ENCODE data around the gene ITGA3.

Gene ITGA3

DNA sequence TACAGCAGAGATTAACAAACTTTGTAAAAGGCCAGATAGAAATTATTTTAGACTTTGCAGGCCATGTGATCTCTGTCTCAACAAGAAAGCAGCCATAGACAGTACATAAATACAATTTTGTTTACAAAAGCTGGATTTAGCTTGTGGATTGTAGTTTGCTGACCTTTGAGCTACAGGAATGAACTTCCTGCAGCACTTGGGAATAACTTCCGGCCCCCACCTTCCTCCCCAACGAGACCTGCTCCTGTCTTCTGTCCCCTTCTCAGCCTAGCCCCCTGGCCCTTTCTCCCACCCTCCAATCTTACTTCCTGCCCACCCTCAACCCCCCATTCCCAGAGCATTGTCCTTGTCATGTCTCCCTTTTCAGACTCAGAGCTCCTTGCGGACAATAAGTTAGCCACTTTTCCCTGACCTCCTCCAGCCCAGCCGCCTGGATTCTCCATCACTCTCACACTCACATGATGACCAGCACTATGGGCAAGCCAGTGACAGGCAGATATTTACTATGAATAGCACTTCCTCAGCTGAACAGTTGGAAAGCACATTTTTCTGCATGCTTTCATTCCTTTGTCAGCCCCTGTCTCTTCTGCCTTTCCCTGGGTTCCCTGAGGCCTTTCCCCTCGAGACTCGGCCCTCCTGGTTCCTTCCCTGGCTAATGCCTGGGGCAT is 33.3 kb upstream of the ITGA3 start:
- ATAC-seq (ENCODE audit: low read depth): no peak

DNA sequence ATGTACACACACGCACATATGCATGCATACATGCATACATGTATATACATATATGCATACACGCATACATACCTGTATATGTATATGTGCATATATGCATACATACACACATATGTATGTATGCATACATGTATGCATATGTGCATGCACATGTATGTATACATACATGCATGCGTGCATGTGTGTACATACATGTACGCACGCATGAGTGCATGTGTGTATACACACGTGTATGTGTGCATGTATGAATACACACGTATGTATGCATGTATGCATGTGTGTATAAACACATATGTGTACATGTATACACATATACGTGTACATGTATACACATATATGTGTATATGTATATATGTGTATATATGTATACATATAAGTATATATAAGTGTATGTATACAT is 32.4 kb upstream of the ITGA3 start:
- Histone ChIP-seq H3K4me3 (ENCODE audit: severe bottlenecking) (no peak overlapping the region), H3K9me3 (ENCODE audit: severe bottlenecking) (no peaks in the 10 kb centered on the region), H3K27ac (ENCODE audit: poor library complexity, severe bottlenecking) (no peak overlapping the region), H3K4me1 (ENCODE audit: insufficient read depth, poor library complexity, severe bottlenecking) (peaks cover 22% of the 10 kb centered on the region), H3K36me3 (ENCODE audit: low read depth) (no peaks in the 10 kb centered on the region), H3K27me3 (ENCODE audit: insufficient read depth, poor library complexity, severe bottlenecking) (no peaks in the 10 kb centered on the region)
- TF ChIP-seq, protein P1, sequence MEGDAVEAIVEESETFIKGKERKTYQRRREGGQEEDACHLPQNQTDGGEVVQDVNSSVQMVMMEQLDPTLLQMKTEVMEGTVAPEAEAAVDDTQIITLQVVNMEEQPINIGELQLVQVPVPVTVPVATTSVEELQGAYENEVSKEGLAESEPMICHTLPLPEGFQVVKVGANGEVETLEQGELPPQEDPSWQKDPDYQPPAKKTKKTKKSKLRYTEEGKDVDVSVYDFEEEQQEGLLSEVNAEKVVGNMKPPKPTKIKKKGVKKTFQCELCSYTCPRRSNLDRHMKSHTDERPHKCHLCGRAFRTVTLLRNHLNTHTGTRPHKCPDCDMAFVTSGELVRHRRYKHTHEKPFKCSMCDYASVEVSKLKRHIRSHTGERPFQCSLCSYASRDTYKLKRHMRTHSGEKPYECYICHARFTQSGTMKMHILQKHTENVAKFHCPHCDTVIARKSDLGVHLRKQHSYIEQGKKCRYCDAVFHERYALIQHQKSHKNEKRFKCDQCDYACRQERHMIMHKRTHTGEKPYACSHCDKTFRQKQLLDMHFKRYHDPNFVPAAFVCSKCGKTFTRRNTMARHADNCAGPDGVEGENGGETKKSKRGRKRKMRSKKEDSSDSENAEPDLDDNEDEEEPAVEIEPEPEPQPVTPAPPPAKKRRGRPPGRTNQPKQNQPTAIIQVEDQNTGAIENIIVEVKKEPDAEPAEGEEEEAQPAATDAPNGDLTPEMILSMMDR (IDR thresholded peaks at IDR 0.05; ENCODE audit: poor library complexity, severe bottlenecking): no peak
- ATAC-seq (ENCODE audit: low read depth) (no peak), DNase-seq (ENCODE audit: low spot score) (no peak)

More for the DNA sequence above, 33.3 kb upstream of the ITGA3 start:
- H3K36me3 ChIP-seq (ENCODE audit: low read depth): no peaks in the 10 kb centered on the region
- no peak overlapping the region for H3K27ac ChIP-seq (ENCODE audit: poor library complexity, severe bottlenecking)
- H3K4me1 ChIP-seq (ENCODE audit: insufficient read depth, poor library complexity, severe bottlenecking): peaks cover 19% of the 10 kb centered on the region
- no peak overlapping the region for H3K4me3 ChIP-seq (ENCODE audit: severe bottlenecking)
- TF ChIP-seq, protein P1 (IDR thresholded peaks at IDR 0.05; ENCODE audit: poor library complexity, severe bottlenecking): no peak
- H3K9me3 ChIP-seq (ENCODE audit: severe bottlenecking): no peaks in the 10 kb centered on the region
- no peaks in the 10 kb centered on the region for H3K27me3 ChIP-seq (ENCODE audit: insufficient read depth, poor library complexity, severe bottlenecking)
- DNase-seq (ENCODE audit: low spot score): no peak

DNA sequence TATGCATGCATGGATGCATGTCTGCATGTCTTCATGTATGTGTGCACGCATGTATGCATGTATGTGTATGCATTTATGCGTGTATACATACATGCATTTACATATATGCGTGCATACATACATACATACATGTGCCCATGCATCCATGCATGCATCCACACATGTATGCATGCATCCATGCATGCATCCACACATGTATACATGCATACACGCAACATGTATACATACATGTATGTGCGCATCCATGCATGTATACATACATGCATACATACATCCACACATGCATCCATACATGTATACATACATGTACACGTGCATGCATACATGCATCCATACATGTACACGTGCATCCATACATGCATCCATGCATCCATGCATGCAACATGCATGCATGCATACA is 31.1 kb upstream of the ITGA3 start:
- ATAC-seq (ENCODE audit: low read depth) (no peak), DNase-seq (ENCODE audit: low spot score) (no peak)
- Histone ChIP-seq H3K9me3 (ENCODE audit: severe bottlenecking) (no peaks in the 10 kb centered on the region), H3K4me1 (ENCODE audit: insufficient read depth, poor library complexity, severe bottlenecking) (peaks cover 27% of the 10 kb centered on the region), H3K27ac (ENCODE audit: poor library complexity, severe bottlenecking) (no peak overlapping the region), H3K4me3 (ENCODE audit: severe bottlenecking) (no peak overlapping the region), H3K27me3 (ENCODE audit: insufficient read depth, poor library complexity, severe bottlenecking) (no peaks in the 10 kb centered on the region), H3K36me3 (ENCODE audit: low read depth) (no peaks in the 10 kb centered on the region)
- TF ChIP-seq, protein P1 (IDR thresholded peaks at IDR 0.05; ENCODE audit: poor library complexity, severe bottlenecking): no peak

DNA sequence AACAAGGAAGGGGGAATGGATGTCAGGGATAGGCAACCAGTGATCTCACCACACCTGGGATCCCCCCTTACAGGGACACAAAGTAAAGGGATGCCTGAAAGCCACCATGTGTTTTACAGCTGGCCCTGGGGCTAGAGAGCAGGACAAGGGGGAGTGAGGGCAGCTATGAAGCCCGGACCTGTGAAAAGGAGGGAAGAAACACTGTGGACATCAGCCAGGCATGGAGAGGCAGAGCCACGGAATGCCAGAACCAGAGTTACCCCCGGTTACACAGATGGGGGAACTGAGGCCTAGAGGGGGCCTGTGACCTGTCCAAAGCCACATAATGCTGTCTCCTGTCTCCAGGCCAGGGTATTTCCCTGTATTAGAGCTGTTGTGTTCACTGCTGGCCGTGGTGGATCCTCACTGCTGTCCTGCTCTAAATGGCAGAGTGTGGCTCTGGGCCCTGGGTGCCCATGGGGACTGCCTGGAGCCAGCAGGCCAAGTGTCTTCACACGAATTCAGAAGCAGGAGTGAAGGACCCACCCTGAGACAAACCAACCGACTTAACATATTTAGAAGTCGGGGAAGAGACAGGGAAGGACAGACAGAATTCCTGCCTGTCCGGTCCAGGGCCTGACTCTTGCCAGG is 29.7 kb upstream of the ITGA3 start:
- H3K4me3 ChIP-seq (ENCODE audit: severe bottlenecking): no peak overlapping the region
- H3K9me3 ChIP-seq (ENCODE audit: severe bottlenecking): no peaks in the 10 kb centered on the region
- ATAC-seq (ENCODE audit: low read depth) (no peak), DNase-seq (ENCODE audit: low spot score) (no peak)
- TF ChIP-seq, protein P1 (IDR thresholded peaks at IDR 0.05; ENCODE audit: poor library complexity, severe bottlenecking): no peak
- peak overlapping the region; percentile 99 for H3K27ac ChIP-seq (ENCODE audit: poor library complexity, severe bottlenecking)
- H3K4me1 ChIP-seq (ENCODE audit: insufficient read depth, poor library complexity, severe bottlenecking): peaks cover 27% of the 10 kb centered on the region
- H3K27me3 ChIP-seq (ENCODE audit: insufficient read depth, poor library complexity, severe bottlenecking): no peaks in the 10 kb centered on the region
- no peaks in the 10 kb centered on the region for H3K36me3 ChIP-seq (ENCODE audit: low read depth)

DNA sequence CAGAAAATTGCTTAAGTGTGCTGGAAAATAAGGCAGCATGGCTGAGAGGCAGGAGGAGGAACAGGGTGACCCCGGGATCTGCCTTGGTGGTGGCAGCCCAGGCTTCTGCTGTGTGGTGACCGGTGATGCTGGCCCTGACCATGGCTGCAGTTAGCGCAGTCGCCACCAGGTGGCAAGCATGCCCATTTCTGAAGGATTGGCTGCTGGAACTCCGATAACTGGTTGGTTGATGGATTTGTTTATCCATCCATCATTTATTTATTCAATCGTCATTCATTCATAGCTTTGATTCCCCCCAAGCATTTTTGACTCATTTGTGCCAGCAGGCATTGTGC is 29.1 kb upstream of the ITGA3 start:
- ATAC-seq (ENCODE audit: low read depth) (peak; percentile 30), DNase-seq (ENCODE audit: low spot score) (no peak)
- no peaks in the 10 kb centered on the region for H3K9me3 ChIP-seq (ENCODE audit: severe bottlenecking)
- peaks cover 27% of the 10 kb centered on the region for H3K4me1 ChIP-seq (ENCODE audit: insufficient read depth, poor library complexity, severe bottlenecking)
- peak overlapping the region; percentile 99 for H3K27ac ChIP-seq (ENCODE audit: poor library complexity, severe bottlenecking)
- H3K4me3 ChIP-seq (ENCODE audit: severe bottlenecking): peak overlapping the region; percentile 23
- TF ChIP-seq, protein P1 (IDR thresholded peaks at IDR 0.05; ENCODE audit: poor library complexity, severe bottlenecking): peak; percentile 95
- no peaks in the 10 kb centered on the region for H3K27me3 ChIP-seq (ENCODE audit: insufficient read depth, poor library complexity, severe bottlenecking)
- no peaks in the 10 kb centered on the region for H3K36me3 ChIP-seq (ENCODE audit: low read depth)
